Cardiac muscle cell (in vitro differentiated cells and primary cell): ENCODE data around the gene ATXN10. TPM values are rescaled to one million over a fixed set of nuclear protein-coding genes. Genes with fewer than 3 reads are reported as not detected.

Source experiments
- DNase-seq, 2 donors: peaks; one replicate each; pipeline versions ENCODE4 v3.0.0 to v3.0.0-alpha.2; 2010 to 2017; ENCODE audit warnings: low read depth in 1 of 2, low spot score in 1 of 2
- H3K27ac ChIP-seq: fragments of 200-600 bp; sonication (generic); 2 replicates; pipeline ENCODE4 v1.5.1; 2016
- H3K27me3 ChIP-seq: fragments of 200-600 bp; sonication (generic); 2 replicates; pipeline ENCODE4 v1.6.0; 2016; ENCODE audit warnings: control low read depth
- H3K36me3 ChIP-seq: fragments of 200-600 bp; sonication (generic); 2 replicates; pipeline ENCODE4 v1.5.1; 2016; ENCODE audit warnings: control low read depth
- H3K4me1 ChIP-seq: fragments of 200-600 bp; sonication (generic); 2 replicates; pipeline ENCODE4 v1.8.1; 2017; ENCODE audit warnings: low read depth, mild to moderate bottlenecking, mixed run types
- H3K4me3 ChIP-seq: fragments of 200-600 bp; sonication (generic); 2 replicates; pipeline ENCODE4 v1.5.1; 2016; ENCODE audit warnings: mild to moderate bottlenecking
- H3K9me3 ChIP-seq: fragments of 200-600 bp; sonication (generic); 2 replicates; pipeline ENCODE4 v1.5.1; 2017; ENCODE audit warnings: low read depth, mild to moderate bottlenecking, control low read depth
- polyA plus RNA-seq: library from polyadenylated mRNA; unstranded; fragments of >200 nt; fragmentation: Nextera tagmentation; extraction: Ambion mirVana; gene quantifications from 2 replicates; pipeline ENCODE4 v1.2.1, GENCODE V29; 2016
- total RNA-seq: library from RNA; depleted of rRNA; stranded (reverse); fragments of >200 nt; gene quantifications from 2 replicates; pipeline ENCODE4 v1.2.3, GENCODE V29; 2016
- TF ChIP-seq, protein P1 (sequence below): IDR thresholded peaks from 2 replicates; pipeline ENCODE4 v1.5.1; 2012; ENCODE audit warnings: low read depth, mild to moderate bottlenecking, low read length

The ATXN10 gene
- total and polyA plus RNA-seq, 2 experiments from 2014 or later, result 67.3 to 279 TPM

DNA sequence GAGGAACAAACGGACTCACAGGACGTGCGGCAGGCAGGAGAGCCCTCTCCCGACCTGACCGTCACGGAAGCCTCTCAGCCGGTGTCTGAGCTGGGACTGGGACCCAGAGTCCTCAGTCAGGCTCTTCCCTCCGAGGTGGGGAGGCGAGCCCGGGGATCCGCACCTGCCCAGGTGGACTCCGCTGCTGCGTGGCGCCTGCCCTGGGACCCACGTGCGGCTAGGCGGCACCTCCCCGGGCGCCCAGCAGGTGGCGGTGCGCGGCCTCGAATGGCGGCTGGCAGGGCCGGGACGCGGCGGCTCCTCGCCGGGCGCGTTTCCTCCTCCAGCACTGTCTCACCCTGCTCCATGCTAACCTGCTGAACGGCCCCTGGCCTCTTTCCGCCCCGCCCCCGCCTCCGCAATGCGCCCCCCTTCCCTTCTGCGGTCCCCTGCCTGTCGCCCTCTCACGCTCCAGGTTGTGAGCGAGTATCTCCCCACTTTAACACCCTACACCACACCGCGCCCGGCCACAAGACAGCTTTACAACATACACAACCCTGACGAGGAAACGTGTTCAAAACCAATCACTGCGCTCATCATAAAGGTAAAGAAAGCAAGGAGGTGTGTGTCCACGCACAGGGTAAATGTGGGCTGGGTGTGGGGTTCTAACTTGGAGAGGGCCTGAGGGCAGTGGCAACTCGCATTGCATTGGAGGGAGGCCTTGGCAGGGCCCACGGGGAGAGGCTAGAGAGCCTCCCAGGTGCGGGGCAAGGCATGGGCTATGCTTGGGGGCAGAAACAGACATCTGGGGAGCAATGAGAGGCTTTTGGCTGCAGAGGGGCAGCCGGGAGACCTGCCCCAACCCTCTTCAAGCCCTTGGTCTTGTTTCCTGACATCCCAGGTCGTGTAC is 25.9 kb upstream of the ATXN10 start:
- H3K4me3 ChIP-seq, result no peak overlapping the region
- TF ChIP-seq, protein P1, sequence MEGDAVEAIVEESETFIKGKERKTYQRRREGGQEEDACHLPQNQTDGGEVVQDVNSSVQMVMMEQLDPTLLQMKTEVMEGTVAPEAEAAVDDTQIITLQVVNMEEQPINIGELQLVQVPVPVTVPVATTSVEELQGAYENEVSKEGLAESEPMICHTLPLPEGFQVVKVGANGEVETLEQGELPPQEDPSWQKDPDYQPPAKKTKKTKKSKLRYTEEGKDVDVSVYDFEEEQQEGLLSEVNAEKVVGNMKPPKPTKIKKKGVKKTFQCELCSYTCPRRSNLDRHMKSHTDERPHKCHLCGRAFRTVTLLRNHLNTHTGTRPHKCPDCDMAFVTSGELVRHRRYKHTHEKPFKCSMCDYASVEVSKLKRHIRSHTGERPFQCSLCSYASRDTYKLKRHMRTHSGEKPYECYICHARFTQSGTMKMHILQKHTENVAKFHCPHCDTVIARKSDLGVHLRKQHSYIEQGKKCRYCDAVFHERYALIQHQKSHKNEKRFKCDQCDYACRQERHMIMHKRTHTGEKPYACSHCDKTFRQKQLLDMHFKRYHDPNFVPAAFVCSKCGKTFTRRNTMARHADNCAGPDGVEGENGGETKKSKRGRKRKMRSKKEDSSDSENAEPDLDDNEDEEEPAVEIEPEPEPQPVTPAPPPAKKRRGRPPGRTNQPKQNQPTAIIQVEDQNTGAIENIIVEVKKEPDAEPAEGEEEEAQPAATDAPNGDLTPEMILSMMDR, result peak; percentile 79

DNA sequence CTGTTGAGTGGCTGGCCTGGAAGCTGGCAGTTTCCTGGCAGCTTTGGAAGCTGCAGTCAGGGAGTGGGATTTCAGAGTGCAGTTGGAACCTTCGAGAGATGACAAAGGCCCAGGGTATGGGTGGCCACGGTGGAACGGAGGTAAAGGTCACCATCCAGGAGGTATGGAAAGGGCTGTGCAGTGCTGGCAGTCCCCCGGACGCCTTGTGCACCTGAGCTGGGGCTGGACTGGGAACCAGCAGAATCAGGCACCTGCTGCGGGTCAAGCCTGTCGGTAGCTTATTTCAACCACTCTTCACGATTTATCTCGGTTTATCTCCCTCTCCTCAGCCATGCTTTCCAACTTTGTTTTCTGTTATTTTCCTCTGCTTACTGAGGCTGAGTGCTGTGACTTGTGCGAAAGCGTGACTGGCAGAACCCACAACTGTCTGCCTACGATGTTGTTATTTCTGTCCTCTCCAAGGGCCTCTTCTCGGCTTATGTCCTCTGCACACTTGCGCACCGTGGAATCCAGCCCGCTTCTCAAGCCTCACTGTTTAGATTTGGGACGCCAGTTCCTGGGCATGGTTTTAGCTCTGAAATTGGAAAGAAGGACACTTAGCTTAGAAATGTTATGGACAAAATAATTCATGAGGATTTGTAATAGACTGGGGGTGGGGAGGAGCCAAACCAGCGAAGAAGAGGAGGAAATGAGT is 24.0 kb upstream of the ATXN10 start:
- Histone ChIP-seq H3K4me3 (no peak overlapping the region), H3K27me3 (peaks cover 77% of the 10 kb centered on the region), H3K4me1 (no peaks in the 10 kb centered on the region), H3K27ac (no peak overlapping the region), H3K9me3 (no peaks in the 10 kb centered on the region), H3K36me3 (no peaks in the 10 kb centered on the region)
- TF ChIP-seq, protein P1, result no peak
- no peak for DNase-seq

More for the DNA sequence above, 25.9 kb upstream of the ATXN10 start:
- H3K9me3 ChIP-seq, result no peaks in the 10 kb centered on the region
- H3K27ac ChIP-seq, result no peak overlapping the region
- no peaks in the 10 kb centered on the region for H3K36me3 ChIP-seq
- DNase-seq, result peak; percentile 67 to 79
- H3K27me3 ChIP-seq, result peaks cover 87% of the 10 kb centered on the region
- no peaks in the 10 kb centered on the region for H3K4me1 ChIP-seq

DNA sequence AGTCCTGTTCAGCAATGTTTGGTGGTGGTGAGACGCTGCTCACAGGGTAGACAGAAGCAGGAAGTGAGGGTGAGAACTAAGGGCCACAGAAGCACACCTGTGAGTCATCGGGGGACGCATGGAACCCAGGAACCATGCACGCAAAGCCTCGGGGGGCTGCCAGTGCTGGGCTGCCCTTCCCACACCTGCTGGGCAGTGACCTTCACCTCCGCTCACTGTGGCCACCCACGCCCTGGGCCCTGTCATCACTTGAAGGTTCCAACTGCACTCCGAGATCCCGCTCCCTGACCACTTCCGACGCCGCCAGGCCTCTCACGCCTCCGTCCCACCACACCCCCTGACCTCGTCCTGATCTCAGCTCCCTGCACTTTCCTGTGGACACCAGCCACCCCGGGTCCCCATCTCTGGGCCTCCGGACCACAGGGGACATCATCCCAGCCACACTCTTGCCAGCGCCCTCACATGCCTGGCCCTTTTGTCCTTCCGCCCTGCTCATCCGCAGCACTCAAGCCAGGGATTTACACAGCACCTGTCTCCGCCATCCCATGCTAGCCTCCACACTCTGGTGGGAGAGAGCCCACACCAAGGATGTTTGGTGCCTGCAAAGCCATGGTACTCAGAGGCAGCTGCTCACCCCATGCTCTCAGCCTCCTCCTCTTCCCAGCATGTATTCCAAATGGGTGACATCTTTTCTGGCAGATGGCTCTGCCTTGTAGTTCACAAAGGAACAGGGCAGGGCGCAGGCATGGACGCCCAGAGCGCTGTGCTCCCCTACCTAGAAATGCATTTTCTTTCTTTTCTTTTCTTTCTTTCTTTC is 23.1 kb upstream of the ATXN10 start:
- TF ChIP-seq, protein P1, result no peak
- DNase-seq, result no peak
- Histone ChIP-seq H3K36me3 (no peaks in the 10 kb centered on the region), H3K27ac (no peak overlapping the region), H3K4me1 (no peaks in the 10 kb centered on the region), H3K27me3 (peaks cover 75% of the 10 kb centered on the region), H3K9me3 (no peaks in the 10 kb centered on the region), H3K4me3 (no peak overlapping the region)

DNA sequence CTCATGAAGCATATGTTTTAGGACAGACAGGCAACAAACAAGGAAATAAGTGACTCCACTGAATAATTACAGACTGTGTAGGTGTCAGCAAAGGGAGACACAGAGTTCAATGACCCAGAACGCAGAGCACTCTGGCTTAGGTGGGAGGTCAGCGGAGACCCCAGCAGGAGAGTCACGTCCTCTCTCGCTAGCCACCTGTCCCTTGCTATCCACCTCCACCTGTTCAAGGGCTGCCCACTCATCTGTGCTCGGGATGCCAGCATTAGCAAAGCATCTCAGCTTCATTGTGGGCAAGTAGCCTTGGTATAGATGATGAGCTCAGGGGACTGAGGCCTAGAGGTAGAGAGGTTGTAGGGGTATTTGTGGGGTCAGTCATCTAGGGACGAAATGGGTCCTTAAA is 21.8 kb upstream of the ATXN10 start:
- no peak overlapping the region for H3K4me3 ChIP-seq

DNA sequence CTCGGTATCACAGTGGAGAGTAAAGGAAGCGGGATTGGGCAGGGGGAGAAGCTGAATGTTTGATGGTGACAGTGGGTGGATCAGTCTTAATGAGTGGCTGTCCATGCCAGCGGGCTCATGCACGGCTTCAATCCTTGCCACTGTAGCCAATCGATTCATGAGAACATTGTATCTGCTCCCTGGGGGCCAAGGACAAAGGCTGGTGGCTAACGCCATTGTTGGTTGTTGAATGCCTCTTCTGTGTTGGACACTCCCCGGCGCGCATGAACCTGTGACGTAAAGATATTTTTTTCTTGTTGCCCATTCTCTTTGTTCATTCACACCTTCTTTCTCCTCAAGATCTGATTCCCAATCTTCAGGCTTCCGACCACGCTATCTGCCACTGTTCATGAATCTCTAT is 20.9 kb upstream of the ATXN10 start:
- TF ChIP-seq, protein P1, result no peak
- Histone ChIP-seq H3K27me3 (peaks cover 55% of the 10 kb centered on the region), H3K36me3 (no peaks in the 10 kb centered on the region), H3K4me1 (no peaks in the 10 kb centered on the region), H3K9me3 (no peaks in the 10 kb centered on the region), H3K27ac (no peak overlapping the region), H3K4me3 (no peak overlapping the region)
- DNase-seq, result no peak

More for the DNA sequence above, 21.8 kb upstream of the ATXN10 start:
- no peak for DNase-seq
- Histone ChIP-seq H3K4me1 (no peaks in the 10 kb centered on the region), H3K36me3 (no peaks in the 10 kb centered on the region), H3K9me3 (no peaks in the 10 kb centered on the region), H3K27ac (no peak overlapping the region), H3K27me3 (peaks cover 62% of the 10 kb centered on the region)
- TF ChIP-seq, protein P1, result no peak
